ENCODE results near the gene STX7.

DNA sequence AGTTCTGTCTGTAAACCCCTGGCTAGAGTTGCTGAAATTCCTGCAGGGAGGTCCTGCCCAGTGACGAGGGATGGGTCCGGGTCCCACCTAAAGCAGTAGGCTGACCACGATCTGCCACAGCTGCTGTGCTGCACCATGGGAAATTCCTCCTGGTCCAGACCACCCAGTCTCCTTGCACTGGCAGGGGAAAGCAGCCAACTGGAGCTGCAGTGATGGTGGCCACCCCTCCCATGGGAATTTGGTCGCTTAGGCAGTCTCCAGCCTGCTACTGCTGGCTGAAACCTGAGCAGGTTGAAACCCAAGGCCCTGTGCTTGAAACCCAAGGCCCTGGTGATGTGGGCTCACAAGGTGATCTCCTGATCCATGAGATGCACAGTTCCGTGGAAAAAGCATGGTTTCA lies 87.7 kb downstream of the STX7 start:
- TF ChIP-seq, protein P1, sequence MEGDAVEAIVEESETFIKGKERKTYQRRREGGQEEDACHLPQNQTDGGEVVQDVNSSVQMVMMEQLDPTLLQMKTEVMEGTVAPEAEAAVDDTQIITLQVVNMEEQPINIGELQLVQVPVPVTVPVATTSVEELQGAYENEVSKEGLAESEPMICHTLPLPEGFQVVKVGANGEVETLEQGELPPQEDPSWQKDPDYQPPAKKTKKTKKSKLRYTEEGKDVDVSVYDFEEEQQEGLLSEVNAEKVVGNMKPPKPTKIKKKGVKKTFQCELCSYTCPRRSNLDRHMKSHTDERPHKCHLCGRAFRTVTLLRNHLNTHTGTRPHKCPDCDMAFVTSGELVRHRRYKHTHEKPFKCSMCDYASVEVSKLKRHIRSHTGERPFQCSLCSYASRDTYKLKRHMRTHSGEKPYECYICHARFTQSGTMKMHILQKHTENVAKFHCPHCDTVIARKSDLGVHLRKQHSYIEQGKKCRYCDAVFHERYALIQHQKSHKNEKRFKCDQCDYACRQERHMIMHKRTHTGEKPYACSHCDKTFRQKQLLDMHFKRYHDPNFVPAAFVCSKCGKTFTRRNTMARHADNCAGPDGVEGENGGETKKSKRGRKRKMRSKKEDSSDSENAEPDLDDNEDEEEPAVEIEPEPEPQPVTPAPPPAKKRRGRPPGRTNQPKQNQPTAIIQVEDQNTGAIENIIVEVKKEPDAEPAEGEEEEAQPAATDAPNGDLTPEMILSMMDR (IDR thresholded peaks at IDR 0.05) = no peak
- TF ChIP-seq POLR2A (IDR thresholded peaks at IDR 0.05) = no peak
- no peak for TF ChIP-seq POLR2AphosphoS5 (IDR thresholded peaks at IDR 0.05)

All from breast epithelium (tissue), 3 donors.